SU-DHL-6 (cell line): ENCODE data around the gene TKFC.

Experiments used
- CTCF ChIP-seq: fragments of 200-600 bp; sonication (generic); IDR thresholded peaks from one replicate; pipeline ENCODE4 v1.5.1; 2017; ENCODE audit warnings: antibody characterized with exemption, mild to moderate bottlenecking, low read length, moderate library complexity; ENCODE audit not compliant: insufficient read depth, poor library complexity, severe bottlenecking
- EZH2phosphoT487 ChIP-seq: fragments of 200-600 bp; sonication (generic), shearing (Covaris generic); conservative IDR thresholded peaks from 2 replicates; pipeline ENCODE4 v1.6.1; 2018; ENCODE audit warnings: mild to moderate bottlenecking, antibody characterized with exemption, low read length, moderate library complexity, mixed read lengths

DNA sequence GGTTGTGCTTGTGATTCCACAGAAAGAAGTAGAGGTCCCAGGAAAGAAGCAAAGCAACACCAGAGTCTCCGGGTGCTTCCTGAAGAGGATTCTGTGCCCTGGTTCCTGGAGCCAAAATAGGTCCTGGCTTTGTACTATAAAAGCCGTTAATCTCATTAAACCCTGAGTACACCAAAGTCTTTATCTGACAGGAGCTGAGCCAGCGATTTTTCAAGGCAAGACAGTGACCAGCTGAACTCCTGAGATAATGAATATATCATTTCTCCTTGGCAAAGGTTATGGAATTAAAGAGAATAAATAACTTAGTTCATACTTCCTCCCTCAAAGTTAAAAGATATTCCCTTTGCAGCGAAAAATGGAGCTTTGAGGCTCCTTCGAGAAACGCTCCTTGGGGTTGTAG is 34.4 kb downstream of the TKFC start:
- TF ChIP-seq CTCF (no peak), EZH2phosphoT487 (no peak)
